ENCODE results near the gene FAM168B. TPM values are rescaled to one million over a fixed set of nuclear protein-coding genes. Genes with fewer than 3 reads are reported as not detected.

Gene FAM168B
- total and polyA plus RNA-seq, 5 donors from 2014 or later, result 33.6 to 72.1 (median 40.3) TPM

- H3K4me1 Mint-ChIP-seq, result peaks cover 11 to 39% (median 22%) of the 10 kb centered on the region in 4 donors
- peaks cover 65% of the 10 kb centered on the region for H3K36me3 ChIP-seq (ENCODE audit: control insufficient read depth, insufficient read depth, low read length)
These were observed 34.3 kb downstream of the FAM168B start for GRCh38 chr2:131058920-131059319.

GRCh38 chr2:131058214-131058843 is 34.9 kb downstream of the FAM168B start:
- Histone ChIP-seq H3K4me3 (ENCODE audit: low read depth, low read length) (no peak overlapping the region), H3K27me3 (ENCODE audit: control insufficient read depth, insufficient read depth, low read length) (no peaks in the 10 kb centered on the region), H3K4me1 (ENCODE audit: control insufficient read depth, insufficient read depth, low read length, poor library complexity, severe bottlenecking) (no peaks in the 10 kb centered on the region), H3K36me3 (ENCODE audit: control insufficient read depth, insufficient read depth, low read length) (peaks cover 67% of the 10 kb centered on the region), H3K9me3 (ENCODE audit: control insufficient read depth in 2 of 2, low read length in 2 of 2) (no peaks in the 10 kb centered on the region), H3K27ac (ENCODE audit: insufficient read depth, low read length, poor library complexity, severe bottlenecking) (no peak overlapping the region)
- Mint-ChIP-seq H3K27me3 (no peaks in the 10 kb centered on the region), H3K36me3 (peaks cover 44% of the 10 kb centered on the region), H3K9me3 (no peaks in the 10 kb centered on the region), H3K4me1 (peaks cover 11 to 35% (median 20%) of the 10 kb centered on the region in 4 donors), H3K4me3 (no peak overlapping the region), H3K27ac (peak overlapping the region in 2 of 3 donors; percentile 45 to 66)
- ATAC-seq (ENCODE audit: low read depth in 2 of 2), result no peak
- no peak for DNase-seq

More at GRCh38 chr2:131058920-131059319, 34.3 kb downstream of the FAM168B start:
- Histone ChIP-seq H3K4me3 (ENCODE audit: low read depth, low read length) (no peak overlapping the region), H3K27me3 (ENCODE audit: control insufficient read depth, insufficient read depth, low read length) (no peaks in the 10 kb centered on the region), H3K27ac (ENCODE audit: insufficient read depth, low read length, poor library complexity, severe bottlenecking) (no peak overlapping the region), H3K4me1 (ENCODE audit: control insufficient read depth, insufficient read depth, low read length, poor library complexity, severe bottlenecking) (no peaks in the 10 kb centered on the region), H3K9me3 (ENCODE audit: control insufficient read depth in 2 of 2, low read length in 2 of 2) (no peaks in the 10 kb centered on the region)
- ATAC-seq (ENCODE audit: low read depth in 2 of 2) (no peak), DNase-seq (no peak)
- no peaks in the 10 kb centered on the region for H3K9me3 Mint-ChIP-seq
- no peaks in the 10 kb centered on the region for H3K27me3 Mint-ChIP-seq
- no peak overlapping the region for H3K4me3 Mint-ChIP-seq
- peaks cover 42% of the 10 kb centered on the region for H3K36me3 Mint-ChIP-seq
- peak overlapping the region in 1 of 3 donors; percentile 44 for H3K27ac Mint-ChIP-seq

GRCh38 chr2:131056932-131057287 is 36.4 kb downstream of the FAM168B start:
- H3K4me3 Mint-ChIP-seq, result no peak overlapping the region
- no peak overlapping the region for H3K4me3 ChIP-seq (ENCODE audit: low read depth, low read length)
- no peak overlapping the region for H3K27ac ChIP-seq (ENCODE audit: insufficient read depth, low read length, poor library complexity, severe bottlenecking)
- no peaks in the 10 kb centered on the region for H3K27me3 ChIP-seq (ENCODE audit: control insufficient read depth, insufficient read depth, low read length)
- H3K4me1 Mint-ChIP-seq, result peaks cover 11 to 29% (median 19%) of the 10 kb centered on the region in 4 donors
- H3K36me3 Mint-ChIP-seq, result peaks cover 55% of the 10 kb centered on the region
- no peaks in the 10 kb centered on the region for H3K9me3 ChIP-seq (ENCODE audit: control insufficient read depth in 2 of 2, low read length in 2 of 2)
- H3K27ac Mint-ChIP-seq, result peak overlapping the region in 1 of 3 donors; percentile 21
- H3K27me3 Mint-ChIP-seq, result no peaks in the 10 kb centered on the region
- no peak for ATAC-seq (ENCODE audit: low read depth in 2 of 2)
- no peak for DNase-seq
- no peaks in the 10 kb centered on the region for H3K9me3 Mint-ChIP-seq
- H3K36me3 ChIP-seq (ENCODE audit: control insufficient read depth, insufficient read depth, low read length), result peaks cover 72% of the 10 kb centered on the region
- H3K4me1 ChIP-seq (ENCODE audit: control insufficient read depth, insufficient read depth, low read length, poor library complexity, severe bottlenecking), result no peaks in the 10 kb centered on the region

- Histone ChIP-seq H3K4me3 (ENCODE audit: low read depth, low read length) (no peak overlapping the region), H3K9me3 (ENCODE audit: control insufficient read depth in 2 of 2, low read length in 2 of 2) (no peaks in the 10 kb centered on the region), H3K4me1 (ENCODE audit: control insufficient read depth, insufficient read depth, low read length, poor library complexity, severe bottlenecking) (no peaks in the 10 kb centered on the region), H3K27me3 (ENCODE audit: control insufficient read depth, insufficient read depth, low read length) (no peaks in the 10 kb centered on the region), H3K27ac (ENCODE audit: insufficient read depth, low read length, poor library complexity, severe bottlenecking) (no peak overlapping the region), H3K36me3 (ENCODE audit: control insufficient read depth, insufficient read depth, low read length) (peaks cover 77% of the 10 kb centered on the region)
- Mint-ChIP-seq H3K4me3 (no peak overlapping the region), H3K27ac (peak overlapping the region in 1 of 3 donors; percentile 27), H3K4me1 (peaks cover 11 to 27% (median 17%) of the 10 kb centered on the region in 4 donors), H3K36me3 (peaks cover 58% of the 10 kb centered on the region), H3K27me3 (no peaks in the 10 kb centered on the region), H3K9me3 (no peaks in the 10 kb centered on the region)
- ATAC-seq (ENCODE audit: low read depth in 2 of 2) (no peak), DNase-seq (no peak)
These were observed 36.9 kb downstream of the FAM168B start for GRCh38 chr2:131056204-131056931.

- Histone ChIP-seq H3K9me3 (ENCODE audit: control insufficient read depth in 2 of 2, low read length in 2 of 2) (no peaks in the 10 kb centered on the region), H3K27ac (ENCODE audit: insufficient read depth, low read length, poor library complexity, severe bottlenecking) (no peak overlapping the region), H3K4me3 (ENCODE audit: low read depth, low read length) (no peak overlapping the region), H3K27me3 (ENCODE audit: control insufficient read depth, insufficient read depth, low read length) (no peaks in the 10 kb centered on the region), H3K36me3 (ENCODE audit: control insufficient read depth, insufficient read depth, low read length) (peaks cover 85% of the 10 kb centered on the region), H3K4me1 (ENCODE audit: control insufficient read depth, insufficient read depth, low read length, poor library complexity, severe bottlenecking) (no peaks in the 10 kb centered on the region)
- peak overlapping the region in 2 of 3 donors; percentile 27 to 44 for H3K27ac Mint-ChIP-seq
- ATAC-seq (ENCODE audit: low read depth in 2 of 2) (no peak), DNase-seq (no peak)
- H3K4me3 Mint-ChIP-seq, result no peak overlapping the region
- peaks cover 58% of the 10 kb centered on the region for H3K36me3 Mint-ChIP-seq
- no peaks in the 10 kb centered on the region for H3K9me3 Mint-ChIP-seq
- peaks cover 11 to 23% (median 16%) of the 10 kb centered on the region in 4 donors for H3K4me1 Mint-ChIP-seq
- H3K27me3 Mint-ChIP-seq, result no peaks in the 10 kb centered on the region
These were observed 37.8 kb downstream of the FAM168B start for GRCh38 chr2:131055169-131056065.

GRCh38 chr2:131054488-131054887 is 38.8 kb downstream of the FAM168B start:
- ATAC-seq (ENCODE audit: low read depth in 2 of 2), result no peak

GRCh38 chr2:131052741-131053263 is 40.5 kb downstream of the FAM168B start:
- no peak for ATAC-seq (ENCODE audit: low read depth in 2 of 2)
- peak overlapping the region in 1 of 3 donors; percentile 48 for H3K27ac Mint-ChIP-seq

More at GRCh38 chr2:131054488-131054887, 38.8 kb downstream of the FAM168B start:
- Histone ChIP-seq H3K4me1 (ENCODE audit: control insufficient read depth, insufficient read depth, low read length, poor library complexity, severe bottlenecking) (no peaks in the 10 kb centered on the region), H3K27ac (ENCODE audit: insufficient read depth, low read length, poor library complexity, severe bottlenecking) (no peak overlapping the region), H3K27me3 (ENCODE audit: control insufficient read depth, insufficient read depth, low read length) (no peaks in the 10 kb centered on the region), H3K36me3 (ENCODE audit: control insufficient read depth, insufficient read depth, low read length) (peaks cover 86% of the 10 kb centered on the region), H3K9me3 (ENCODE audit: control insufficient read depth in 2 of 2, low read length in 2 of 2) (no peaks in the 10 kb centered on the region), H3K4me3 (ENCODE audit: low read depth, low read length) (no peak overlapping the region)
- Mint-ChIP-seq H3K27me3 (no peaks in the 10 kb centered on the region), H3K9me3 (no peaks in the 10 kb centered on the region), H3K4me3 (no peak overlapping the region), H3K36me3 (peaks cover 64% of the 10 kb centered on the region), H3K4me1 (peaks cover 11 to 18% (median 14%) of the 10 kb centered on the region in 4 donors), H3K27ac (no peak overlapping the region)
- no peak for DNase-seq

More at GRCh38 chr2:131052741-131053263, 40.5 kb downstream of the FAM168B start:
- no peaks in the 10 kb centered on the region for H3K9me3 Mint-ChIP-seq
- no peak overlapping the region for H3K4me3 Mint-ChIP-seq
- no peak for DNase-seq
- H3K4me1 Mint-ChIP-seq, result peaks cover 5 to 13% (median 9%) of the 10 kb centered on the region in 4 donors
- Histone ChIP-seq H3K4me1 (ENCODE audit: control insufficient read depth, insufficient read depth, low read length, poor library complexity, severe bottlenecking) (no peaks in the 10 kb centered on the region), H3K36me3 (ENCODE audit: control insufficient read depth, insufficient read depth, low read length) (peaks cover 94% of the 10 kb centered on the region), H3K4me3 (ENCODE audit: low read depth, low read length) (no peak overlapping the region), H3K27me3 (ENCODE audit: control insufficient read depth, insufficient read depth, low read length) (no peaks in the 10 kb centered on the region), H3K27ac (ENCODE audit: insufficient read depth, low read length, poor library complexity, severe bottlenecking) (no peak overlapping the region), H3K9me3 (ENCODE audit: control insufficient read depth in 2 of 2, low read length in 2 of 2) (no peaks in the 10 kb centered on the region)
- H3K27me3 Mint-ChIP-seq, result no peaks in the 10 kb centered on the region
- H3K36me3 Mint-ChIP-seq, result peaks cover 70% of the 10 kb centered on the region
